Psoas muscle (tissue), 8 donors: ENCODE data around the gene THBS3. TPM values are rescaled to one million over a fixed set of nuclear protein-coding genes. Genes with fewer than 3 reads are reported as not detected.
"Not testable (repeated sequence)": the region's sequence is repeated elsewhere in the genome, so short reads cannot be mapped to it uniquely, and the experiment has no call there.

Experiments
- ATAC-seq, 4 donors: fragments of 200-7000 bp; cut with Tn5 transposase; one replicate each; pipeline ENCODE4 v1.9.1; 2020; ENCODE audit warnings: moderate library complexity in 3 of 4, mild to moderate bottlenecking in 2 of 4
- DNase-seq, 2 donors: peaks; one replicate each; pipeline ENCODE4 v3.0.0-alpha.2; 2020
- H3K27ac ChIP-seq: fragments of 200-600 bp; one replicate; pipeline ENCODE4 v1.8.0; 2022
- H3K27me3 ChIP-seq, 3 donors: fragments of 200-600 bp in 1 of 3; one replicate each; pipeline versions ENCODE4 v1.6.1 to v1.8.0; 2013 to 2022; ENCODE audit warnings: low read length in 2 of 3, mild to moderate bottlenecking in 2 of 3, moderate library complexity in 1 of 3; ENCODE audit not compliant: insufficient read depth in 3 of 3
- H3K36me3 ChIP-seq, 2 donors: fragments of 200-600 bp in 1 of 2; one replicate each; pipeline versions ENCODE4 v1.6.1 to v1.8.0; 2013 to 2022; ENCODE audit warnings: low read depth in 1 of 2, mild to moderate bottlenecking in 1 of 2, moderate library complexity in 1 of 2; ENCODE audit not compliant: insufficient read depth in 1 of 2
- H3K4me1 ChIP-seq: fragments of 200-600 bp; one replicate; pipeline ENCODE4 v1.8.0; 2022
- H3K4me3 ChIP-seq: fragments of 200-600 bp; one replicate; pipeline ENCODE4 v1.8.0; 2022; ENCODE audit warnings: mild to moderate bottlenecking
- H3K9me3 ChIP-seq: fragments of 200-600 bp; one replicate; pipeline ENCODE4 v1.8.0; 2022
- CTCF ChIP-seq: fragments of 200-600 bp; IDR thresholded peaks from one replicate; pipeline ENCODE4 v1.8.0; 2022; ENCODE audit warnings: antibody characterized with exemption
- WGBS, 3 donors: extraction: QIAGEN DNeasy Blood & Tissue Kit; methylation state at CpG; one replicate each; pipeline versions ENCODE4 v1.1.6 to v1.1.7; 2013; 5-methylcytosine and 5-hydroxymethylcytosine counted together
- intact Hi-C, 2 donors: fragments of 100-400 bp; cut with DNase I; formaldehyde crosslinking; loops; one replicate each; pipeline versions ENCODE4 v1.11.0 to v1.14.2; 2022
- polyA plus RNA-seq, 3 donors: library from polyadenylated mRNA; stranded (reverse); fragments of 200-250 nt; gene quantifications; one replicate each; pipeline ENCODE4 v1.2.3, GENCODE V29; 2013
- total RNA-seq, 4 donors: library from RNA; stranded (reverse); fragmentation: NEBNext Ultra II Directional in 2 of 4; extraction: Animal tissue kit (Norgen Biotek cat#: 25700) in 2 of 4; gene quantifications; one replicate each; pipeline versions ENCODE4 v1.2.1 to v1.2.4, GENCODE V29; 2021 to 2023
- donor health status: healthy with polysubstance abuse.
- donor health status: DM: no; HTN: no; CAD: no; lungs with moderate emphysema.
- donor health status: Bipolar disorder and iron deficiency.
- donor health status: healthy.
- donor health status: DM: yes; HTN: yes; CAD: no.
- donor health status: DM: no; HTN: no; CAD: no.
- donor health status: DM: no; HTN: no; CAD: no.
- donor health status: DM: yes; HTN: yes; CAD: no.

Gene THBS3
- total and polyA plus RNA-seq, 7 donors, result 2.8 to 8.1 (median 3.5) TPM

GRCh38 chr1:155219592-155220031 is 11.9 kb upstream of the THBS3 start:
- H3K27ac ChIP-seq, result no peak overlapping the region

GRCh38 chr1:155218854-155219591 is 11.3 kb upstream of the THBS3 start:
- TF ChIP-seq CTCF, result no peak

More at GRCh38 chr1:155219592-155220031, 11.9 kb upstream of the THBS3 start:
- intact Hi-C loops, result no loop called here
- no peak for TF ChIP-seq CTCF
- WGBS, 3 donors, result 0 to 13% (median 3%) methylated on average over 1 of the region's 1 CpG
- Histone ChIP-seq H3K36me3 (no peaks in the 10 kb centered on the region), H3K4me1 (peaks cover 5% of the 10 kb centered on the region), H3K9me3 (no peaks in the 10 kb centered on the region), H3K4me3 (no peak overlapping the region), H3K27me3 (no peaks in the 10 kb centered on the region)
- peak in 3 of 4 donors; percentile 42 to 69 (median 43) for ATAC-seq
- no peak for DNase-seq

GRCh38 chr1:155214702-155215101 is 7.0 kb upstream of the THBS3 start:
- 65 to 79% (median 75%) methylated on average over 3 to 8 of the region's 10 CpGs for WGBS, 3 donors
- not testable (repeated sequence) for H3K27ac ChIP-seq

More at GRCh38 chr1:155218854-155219591, 11.3 kb upstream of the THBS3 start:
- Histone ChIP-seq H3K4me1 (peaks cover 5% of the 10 kb centered on the region), H3K36me3 (no peaks in the 10 kb centered on the region), H3K4me3 (peak overlapping the region; percentile 56), H3K27ac (no peak overlapping the region), H3K9me3 (no peaks in the 10 kb centered on the region), H3K27me3 (no peaks in the 10 kb centered on the region)
- DNase-seq (no peak), ATAC-seq (peak; percentile 64 to 90 (median 72))
- 32 to 38% (median 35%) methylated on average over 7 of the region's 7 CpGs for WGBS, 3 donors
- intact Hi-C loops, result no loop called here

GRCh38 chr1:155212051-155212440 is 4.3 kb upstream of the THBS3 start:
- Histone ChIP-seq H3K36me3 (peaks cover 3 to 21% of the 10 kb centered on the region in 2 donors), H3K4me1 (peaks cover 19% of the 10 kb centered on the region)
- H3K4me3 ChIP-seq, intact Hi-C loops, H3K27me3 ChIP-seq, H3K9me3 ChIP-seq, ATAC-seq, H3K27ac ChIP-seq: not testable (repeated sequence)
- WGBS, 3 donors, result 69 to 74% (median 71%) methylated on average over 7 of the region's 7 CpGs
- peak in 1 of 2 donors; percentile 17 for DNase-seq

More at GRCh38 chr1:155214702-155215101, 7.0 kb upstream of the THBS3 start:
- ATAC-seq, H3K4me3 ChIP-seq, intact Hi-C loops, H3K4me1 ChIP-seq, H3K27me3 ChIP-seq, DNase-seq, H3K9me3 ChIP-seq: not testable (repeated sequence)
- peaks cover 3 to 21% of the 10 kb centered on the region in 2 donors for H3K36me3 ChIP-seq

- WGBS, 3 donors, result 65 to 68% (median 65%) methylated on average over 13 of the region's 13 CpGs
- H3K27me3 ChIP-seq, H3K27ac ChIP-seq, ATAC-seq, intact Hi-C loops, H3K4me3 ChIP-seq, H3K9me3 ChIP-seq: not testable (repeated sequence)
- Histone ChIP-seq H3K36me3 (peaks cover 3 to 21% of the 10 kb centered on the region in 2 donors), H3K4me1 (peaks cover 21% of the 10 kb centered on the region)
- peak in 1 of 2 donors; percentile 42 for DNase-seq
Observed at GRCh38 chr1:155211381-155212050, 3.8 kb upstream of the THBS3 start.
